GM21576 (cell line): ENCODE data around the gene GINS2.

Experiments used
- ATAC-seq: cut with Tn5 transposase; IDR thresholded peaks from one replicate; pipeline ENCODE4 v1.9.1; 2021; ENCODE audit warnings: mild to moderate bottlenecking, moderate library complexity; ENCODE audit not compliant: unreplicated experiment

GINS2 gene

DNA sequence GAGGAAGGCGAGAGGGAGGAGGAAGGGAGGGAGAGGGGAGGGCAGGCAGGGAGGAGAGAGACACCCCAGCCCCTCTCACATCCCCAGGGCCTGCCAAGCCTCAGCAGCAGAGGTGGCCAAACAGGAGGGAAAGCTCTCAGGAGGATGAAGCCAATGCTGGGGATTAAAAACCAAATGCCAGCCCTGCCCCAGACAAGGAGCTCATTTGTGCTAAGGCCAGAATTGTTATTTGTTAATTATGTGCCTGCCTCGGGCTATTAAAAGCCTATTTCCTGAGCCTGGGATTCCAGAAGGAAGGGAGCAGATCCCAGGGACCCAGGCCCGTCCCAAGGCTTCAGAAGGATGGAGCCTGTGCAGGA, 27.9 kb upstream of the GINS2 start:
- no peak for ATAC-seq

DNA sequence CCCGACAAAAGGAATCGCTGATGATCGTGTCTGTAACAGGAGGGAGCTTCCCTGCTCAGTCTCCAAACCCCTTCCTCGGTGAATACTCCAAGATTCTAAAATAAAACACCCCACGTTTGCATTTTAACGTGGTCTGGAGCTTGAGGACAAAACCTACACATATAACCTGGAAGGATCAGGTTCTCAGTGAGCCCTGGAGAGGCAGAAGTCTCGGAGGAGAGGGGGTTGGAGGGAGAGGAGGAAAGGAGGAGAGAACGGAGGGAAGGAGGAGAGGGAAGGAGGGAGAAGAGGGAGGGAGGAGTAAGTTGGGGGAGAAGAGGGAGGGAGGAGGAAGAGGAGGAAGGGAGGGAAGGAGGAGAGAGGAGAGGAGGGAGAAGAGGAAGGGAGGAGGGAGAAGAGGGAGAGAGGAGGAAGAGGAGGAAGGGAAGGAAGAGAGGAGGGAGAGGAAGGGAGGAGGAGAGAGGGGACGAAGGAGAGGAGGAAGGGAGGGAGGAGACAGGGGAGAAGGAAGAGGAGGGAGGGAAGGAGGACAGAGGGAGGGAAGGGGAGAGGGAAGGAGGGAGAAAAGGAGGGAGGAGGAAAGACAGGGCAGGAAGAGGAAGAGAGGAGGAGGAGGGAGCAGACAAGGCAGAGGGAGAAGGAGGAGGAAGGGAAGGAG, 27.4 kb upstream of the GINS2 start:
- ATAC-seq = no peak

DNA sequence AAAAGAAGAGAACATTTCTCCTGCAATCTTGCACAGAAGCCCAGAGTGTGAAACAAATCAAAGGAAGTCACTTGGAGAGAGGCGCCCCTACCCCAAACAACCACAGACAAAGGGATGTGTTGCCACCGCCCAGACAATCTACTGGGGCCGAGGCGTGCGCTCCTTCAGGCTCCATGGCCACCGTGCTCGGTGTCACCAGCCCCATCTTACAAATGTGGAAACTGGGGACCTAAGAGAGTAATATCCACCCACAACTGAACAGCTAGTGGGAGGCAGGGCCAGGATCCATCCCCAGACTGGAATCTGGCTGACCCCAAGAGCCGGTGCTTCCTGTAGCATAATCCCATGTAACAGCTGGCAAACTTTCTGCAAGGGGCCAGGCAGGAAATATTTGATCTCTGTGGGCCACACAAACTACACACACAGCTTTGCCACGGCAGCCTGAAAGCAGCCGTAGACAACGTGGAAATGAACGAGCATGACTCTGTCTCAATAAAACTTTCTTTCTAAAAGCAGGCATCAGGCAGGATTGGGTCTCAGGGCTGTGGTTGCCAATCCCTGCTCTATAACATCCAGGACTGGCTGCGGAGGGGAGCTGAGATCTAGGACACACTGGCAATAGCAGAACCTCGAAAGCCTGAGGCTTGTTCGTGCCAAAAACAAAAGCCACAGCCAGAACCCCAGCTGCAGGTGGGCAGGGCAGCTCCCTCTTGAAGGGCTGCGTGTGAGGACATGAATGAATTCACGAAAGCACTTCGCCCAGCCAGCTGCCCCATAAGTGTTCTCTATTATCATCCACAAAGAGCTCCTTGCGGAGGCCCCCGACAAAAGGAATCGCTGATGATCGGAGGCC, 26.6 kb upstream of the GINS2 start:
- no peak for ATAC-seq

DNA sequence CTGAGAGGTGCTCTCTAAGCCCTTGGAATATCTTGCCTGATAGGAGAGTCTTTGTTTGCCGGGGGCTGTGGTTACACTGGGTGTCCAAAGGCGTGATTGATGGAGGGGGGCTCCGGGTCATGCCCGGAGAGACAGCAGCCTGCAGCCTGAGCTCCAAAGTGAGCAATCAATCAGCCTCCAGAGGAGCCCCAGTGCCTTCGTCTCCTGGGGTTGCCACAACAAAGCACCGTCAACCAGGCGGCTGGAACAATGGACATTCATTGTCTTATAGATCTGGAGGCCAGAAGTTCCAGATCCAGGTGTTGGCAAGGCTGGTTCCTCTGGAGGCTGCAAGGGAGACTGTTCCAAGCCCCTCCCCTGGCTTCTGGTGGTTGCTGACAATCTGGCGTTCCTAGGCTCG, 24.0 kb upstream of the GINS2 start:
- ATAC-seq = no peak

DNA sequence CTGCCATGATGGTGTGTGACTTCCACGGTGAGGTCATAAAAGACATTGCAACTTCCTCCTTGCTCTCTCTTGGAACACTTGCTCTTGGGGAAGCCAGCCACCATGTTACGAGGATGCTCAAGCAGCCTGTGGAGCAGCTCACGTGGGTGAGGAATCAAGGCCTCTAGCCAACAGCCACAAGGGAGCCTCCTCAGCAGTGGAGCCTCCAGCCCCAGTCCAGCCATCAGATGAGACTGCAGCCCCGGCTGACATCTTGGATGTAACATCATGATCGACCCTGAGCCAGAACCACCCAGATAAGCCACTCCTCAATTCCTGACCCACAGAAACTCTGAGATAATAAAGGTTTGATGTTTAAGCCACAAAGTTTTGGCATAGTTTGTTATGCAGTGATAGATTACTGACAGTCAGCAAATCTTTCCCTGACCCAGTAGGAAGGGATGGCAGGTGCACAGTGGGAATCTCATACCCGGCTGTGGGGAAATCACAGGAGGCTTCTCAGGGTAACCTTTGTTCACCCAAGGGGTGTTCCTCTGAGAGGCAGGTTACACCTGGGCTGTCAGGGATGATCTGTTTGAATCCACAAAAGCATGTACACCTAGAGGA, 23.3 kb upstream of the GINS2 start:
- no peak for ATAC-seq

DNA sequence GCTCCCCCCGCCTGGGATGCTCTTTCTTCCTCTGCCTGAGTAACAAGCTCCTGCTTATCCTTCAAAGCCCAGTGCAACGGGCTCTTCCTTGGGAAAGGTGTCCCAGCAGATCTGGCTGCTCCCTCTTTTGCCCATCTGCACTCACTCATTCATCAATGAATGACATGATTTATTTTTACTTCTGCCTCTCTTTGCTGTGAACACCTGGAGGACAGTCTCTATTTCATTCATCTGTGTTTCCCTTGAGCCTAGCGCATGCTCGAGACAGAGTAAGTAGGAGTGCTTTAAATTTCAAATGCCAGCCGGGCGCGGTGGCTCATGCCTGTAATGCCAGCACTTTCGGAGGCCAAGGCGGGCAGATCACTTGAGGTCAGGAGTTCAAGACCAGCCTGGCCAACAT, 22.0 kb upstream of the GINS2 start:
- no peak for ATAC-seq

DNA sequence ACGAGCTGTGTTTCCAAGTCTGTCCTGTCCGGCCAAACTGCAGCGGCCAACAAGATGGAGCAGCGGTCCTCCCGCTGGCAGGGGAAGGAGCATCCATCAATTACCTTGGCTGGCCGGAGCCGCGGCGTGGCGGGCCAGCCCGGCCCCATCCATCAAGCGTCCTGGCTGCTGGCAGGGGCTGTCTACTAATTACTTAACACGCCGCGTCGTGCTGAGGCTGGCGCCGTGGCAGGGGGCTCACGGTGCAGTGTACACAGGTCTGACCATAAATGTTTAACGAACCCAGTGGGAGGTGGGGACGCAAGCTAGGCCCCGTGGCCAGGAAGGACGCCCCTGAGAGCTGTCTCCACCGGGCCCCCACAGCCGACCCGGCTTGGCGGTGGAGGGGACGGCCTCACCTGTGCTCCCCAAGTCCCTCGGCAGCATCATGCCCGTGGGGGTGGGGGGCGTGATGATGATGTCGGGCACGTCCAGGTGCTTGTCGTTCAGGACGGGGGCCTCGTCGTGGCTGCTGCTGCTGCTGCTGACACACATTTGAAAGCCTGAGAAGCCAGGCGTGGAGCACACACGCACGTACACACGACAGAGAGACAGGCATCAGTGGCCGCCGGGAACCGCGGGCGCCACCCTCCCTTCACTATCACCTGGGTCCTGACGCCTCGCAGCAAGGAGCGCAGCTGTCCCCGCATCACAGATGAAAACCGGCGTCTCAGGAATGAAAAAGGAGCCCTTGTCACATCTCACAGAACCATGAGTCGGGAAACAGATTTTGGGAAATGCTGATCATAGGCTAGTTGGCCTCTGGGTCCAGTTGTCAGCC, 21.2 kb upstream of the GINS2 start:
- no peak for ATAC-seq

DNA sequence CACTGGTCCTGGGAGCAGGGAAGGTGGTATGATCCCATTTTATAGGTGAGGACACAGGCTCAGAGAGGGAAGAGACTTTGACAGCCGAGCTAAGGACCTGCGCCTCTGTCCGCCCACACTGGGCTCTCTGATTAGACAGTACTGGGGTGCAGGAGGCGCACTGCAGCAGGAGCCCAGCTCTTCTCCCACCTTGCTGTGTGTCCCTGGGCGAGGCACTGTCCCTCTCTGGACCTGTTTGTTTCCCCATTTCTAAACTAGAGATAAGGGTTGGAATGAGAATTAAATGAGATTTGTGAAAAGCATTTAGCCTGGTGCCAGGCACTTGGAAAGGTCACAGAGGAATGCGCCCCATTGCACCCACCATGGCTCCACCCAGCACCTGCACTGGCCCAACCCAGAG, 19.6 kb upstream of the GINS2 start:
- no peak for ATAC-seq

DNA sequence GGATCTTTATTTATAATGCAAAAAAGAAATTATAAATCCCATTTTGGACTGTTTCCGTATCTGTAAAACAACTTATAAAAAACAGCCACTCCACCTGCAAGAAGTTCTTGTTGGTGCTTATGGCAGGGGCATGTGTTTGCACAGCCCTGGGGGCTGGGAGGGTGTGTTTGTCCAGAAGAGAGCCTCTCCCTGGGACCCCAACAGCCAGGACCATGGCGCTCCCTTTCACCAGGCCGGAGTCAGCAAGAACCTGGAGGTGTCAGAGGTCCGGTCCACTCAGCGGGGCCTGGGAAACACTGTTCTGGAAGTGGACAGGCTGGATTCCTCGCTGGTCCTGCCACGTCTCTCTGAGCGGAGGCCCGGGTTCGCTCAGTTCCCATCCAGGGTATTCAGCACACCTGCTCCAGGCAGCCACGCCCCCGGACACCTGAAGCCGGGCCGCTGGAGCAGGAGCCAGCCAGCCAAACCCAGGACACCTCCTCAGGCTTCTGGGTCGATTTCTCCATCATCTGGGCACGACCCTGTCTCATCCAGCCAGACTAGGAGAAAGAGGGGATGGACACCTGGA, 18.9 kb upstream of the GINS2 start:
- no peak for ATAC-seq

DNA sequence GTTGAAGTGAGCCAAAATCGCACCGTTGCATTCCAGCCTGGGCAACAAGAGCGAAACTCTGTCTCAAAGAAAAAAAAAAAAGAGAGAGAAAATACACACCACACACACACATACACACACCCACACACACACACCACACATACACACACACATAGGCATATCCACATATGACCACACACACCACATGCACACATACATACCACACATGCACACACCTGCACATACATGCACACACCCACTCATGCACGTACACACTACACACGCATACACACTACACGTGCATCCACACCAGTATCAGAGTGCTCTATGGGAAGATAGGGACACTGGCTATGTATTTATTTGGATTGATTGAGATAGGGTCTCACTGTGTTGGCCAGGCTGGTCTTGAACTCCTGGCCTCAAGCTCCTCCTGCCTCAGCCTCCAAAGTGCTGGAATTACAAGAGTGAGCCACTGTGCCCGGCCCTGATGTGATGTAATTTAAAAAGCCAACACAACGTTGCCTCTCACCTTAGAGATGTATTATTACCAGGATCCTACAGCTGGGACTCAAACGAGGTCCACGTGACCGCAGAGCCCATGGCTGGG, 17.8 kb upstream of the GINS2 start:
- ATAC-seq = no peak

DNA sequence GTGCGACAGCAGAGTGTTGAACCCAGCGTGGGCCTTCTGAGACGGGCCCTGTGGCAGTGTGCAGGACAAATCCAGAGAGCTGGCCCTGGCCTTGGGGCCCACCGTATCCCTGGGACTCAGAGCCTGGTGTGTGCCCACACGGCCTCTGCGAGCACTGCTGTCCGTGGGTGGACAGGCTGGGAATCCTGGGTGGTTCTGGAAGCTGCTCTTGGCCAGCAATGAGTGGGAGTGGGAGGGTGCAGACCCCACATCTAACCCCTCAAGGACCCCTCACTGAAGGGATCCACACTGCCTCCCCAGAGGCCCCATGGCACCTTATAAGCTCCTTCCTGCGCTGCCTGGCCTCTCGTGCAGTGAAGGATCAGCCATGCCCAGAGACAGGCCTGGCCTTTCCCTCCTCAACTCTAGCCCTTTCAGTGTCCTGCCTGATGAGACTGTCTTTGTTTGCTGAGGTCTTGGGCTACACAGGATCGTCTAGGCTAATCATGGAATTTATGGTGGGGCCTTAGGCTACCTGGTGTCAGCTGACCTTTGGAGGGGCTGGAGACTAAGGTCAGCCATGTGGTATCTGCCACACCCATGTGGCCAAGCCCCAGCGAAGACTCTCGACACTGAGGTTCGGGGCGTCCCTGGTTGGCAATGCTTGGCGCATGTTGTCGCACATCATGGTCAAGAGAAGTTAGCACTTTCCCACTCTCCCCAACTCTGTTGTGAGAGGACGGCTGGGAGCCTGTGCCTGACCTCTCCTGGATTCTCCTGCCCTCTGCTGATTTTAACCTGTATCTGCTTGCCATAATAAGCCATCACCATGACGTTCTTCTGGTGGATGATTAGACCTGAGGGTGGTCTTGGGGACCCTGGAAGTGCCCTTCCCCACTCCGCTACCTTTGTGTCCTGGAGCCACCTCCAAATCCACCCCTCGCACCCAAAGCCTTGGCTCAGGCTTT, 16.4 kb upstream of the GINS2 start:
- ATAC-seq = no peak

DNA sequence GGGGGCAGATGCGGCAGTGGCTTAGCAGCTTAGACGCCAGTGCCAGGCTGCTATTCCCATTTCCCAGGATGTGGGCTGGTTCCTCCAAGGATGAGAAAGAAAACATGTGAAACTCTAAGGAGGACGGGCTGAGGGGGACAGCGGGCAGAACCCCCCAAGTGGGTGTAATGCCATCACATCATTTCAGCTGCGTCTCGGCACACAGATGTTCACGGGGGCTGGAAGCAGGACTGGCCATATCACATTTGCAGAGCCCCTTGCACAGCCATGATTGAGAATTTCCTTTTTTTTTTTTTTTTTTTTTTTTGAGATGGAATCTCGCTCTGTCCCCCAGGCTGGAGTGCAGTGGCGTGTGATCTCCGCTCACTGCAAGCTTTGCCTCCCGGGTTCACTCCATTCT, 15.3 kb upstream of the GINS2 start:
- no peak for ATAC-seq

DNA sequence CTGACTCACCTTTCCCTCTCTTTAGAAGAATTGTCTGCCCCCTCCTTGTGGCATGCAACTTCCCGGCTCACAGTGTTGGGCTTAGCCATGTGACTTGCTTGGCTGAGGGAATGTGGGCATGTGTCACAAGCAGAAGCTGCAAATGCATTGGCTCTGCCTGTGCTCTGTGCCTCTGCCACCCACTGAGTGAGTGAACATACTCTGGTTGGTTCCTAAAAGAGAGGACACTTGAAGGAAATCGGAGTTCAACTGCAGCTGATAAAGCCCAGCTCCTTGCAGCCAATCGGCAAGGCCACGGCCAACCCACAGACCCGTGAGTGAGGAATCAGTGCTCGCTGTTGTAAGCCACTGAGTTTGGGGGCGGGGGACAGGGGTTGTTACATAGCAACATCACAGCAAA, 10.9 kb upstream of the GINS2 start:
- no peak for ATAC-seq

DNA sequence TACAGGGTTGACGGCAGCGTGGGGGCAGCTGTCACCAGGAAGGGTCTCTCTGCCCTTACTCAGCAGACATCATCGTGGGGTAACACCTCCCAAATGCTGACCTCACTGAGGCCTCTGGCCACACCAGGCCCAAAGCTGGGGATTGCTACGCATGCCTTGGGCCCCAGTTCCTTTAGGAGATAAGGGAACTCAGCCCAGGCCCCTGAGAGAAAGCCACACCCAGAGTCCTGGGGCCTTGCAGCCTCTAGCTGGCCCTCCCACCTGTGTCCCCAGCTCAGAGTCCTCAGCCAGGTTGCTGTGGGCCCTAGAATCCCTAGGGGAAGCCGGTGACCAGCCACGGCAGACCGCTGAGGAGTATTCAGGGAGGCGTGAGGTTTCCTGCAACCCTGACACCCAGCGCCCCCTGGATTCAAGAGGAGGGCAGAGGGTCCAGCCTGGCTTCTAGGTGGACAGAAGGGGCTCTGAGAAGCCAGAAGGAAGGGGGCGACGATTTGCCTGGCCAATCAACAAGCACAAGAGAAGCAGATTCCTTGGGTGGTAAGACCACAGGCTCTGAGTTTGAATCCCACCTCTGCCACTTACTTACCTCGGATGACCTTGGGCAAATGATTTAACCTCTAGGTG, 10.3 kb upstream of the GINS2 start:
- no peak for ATAC-seq

DNA sequence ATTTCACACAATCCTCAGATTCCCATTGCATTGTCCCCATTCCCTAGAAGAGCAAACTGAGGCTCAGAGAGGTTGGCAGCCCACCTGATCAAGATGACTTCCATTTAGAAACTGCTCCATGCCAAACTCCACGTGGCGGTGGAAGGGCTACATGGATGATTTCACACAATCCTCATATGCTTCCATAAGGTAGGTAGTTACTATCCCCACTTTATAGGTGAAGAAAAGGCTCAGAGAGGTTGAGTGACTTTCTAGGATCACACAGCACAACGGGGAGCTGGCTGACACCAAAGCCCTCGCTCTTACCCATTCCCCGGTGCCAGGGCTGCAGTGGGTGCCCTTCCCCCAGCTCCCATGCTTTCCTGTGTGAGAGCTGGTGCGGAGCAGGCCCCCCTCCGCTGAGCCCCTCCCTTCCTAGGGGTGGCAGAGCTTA, 9.7 kb upstream of the GINS2 start:
- ATAC-seq = no peak

DNA sequence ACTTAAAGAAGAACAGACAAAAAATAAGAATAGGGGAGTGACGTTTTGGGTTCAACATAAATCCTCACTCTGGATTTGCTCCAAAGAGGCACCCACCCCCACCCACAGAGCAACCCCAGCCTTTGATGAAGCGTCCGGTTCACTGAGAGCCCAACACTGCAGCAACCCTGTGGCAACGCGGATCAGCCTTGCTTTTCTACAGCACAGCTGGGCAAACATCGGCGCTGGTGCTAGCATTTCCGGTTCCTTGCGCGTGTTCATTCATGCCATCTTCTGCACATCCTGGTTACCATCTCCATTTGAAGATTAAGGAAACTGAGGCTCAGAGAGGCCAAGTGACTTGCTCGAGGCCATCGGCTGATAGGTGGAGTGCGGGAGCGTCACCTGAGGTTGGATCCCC, 8.7 kb upstream of the GINS2 start:
- ATAC-seq = no peak

DNA sequence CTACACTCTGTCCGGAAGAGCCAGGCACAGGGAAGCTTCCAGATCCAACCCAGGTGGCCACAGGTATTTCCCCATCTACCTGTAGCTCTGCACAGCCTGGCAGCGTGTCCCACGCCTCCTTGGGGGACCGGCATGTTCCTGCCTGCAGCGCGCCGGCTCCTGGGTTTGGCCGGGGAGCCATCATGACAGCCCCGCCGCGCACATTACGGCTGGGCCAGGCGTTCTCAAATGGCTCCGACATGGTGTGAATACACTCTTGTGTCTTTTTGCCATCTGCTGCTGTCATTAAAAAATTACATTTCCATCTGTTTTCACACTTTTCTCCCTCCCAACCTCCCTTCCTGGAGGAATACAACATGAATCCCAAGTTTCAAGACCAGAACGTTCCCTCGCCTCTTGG, 8.0 kb upstream of the GINS2 start:
- ATAC-seq = no peak

DNA sequence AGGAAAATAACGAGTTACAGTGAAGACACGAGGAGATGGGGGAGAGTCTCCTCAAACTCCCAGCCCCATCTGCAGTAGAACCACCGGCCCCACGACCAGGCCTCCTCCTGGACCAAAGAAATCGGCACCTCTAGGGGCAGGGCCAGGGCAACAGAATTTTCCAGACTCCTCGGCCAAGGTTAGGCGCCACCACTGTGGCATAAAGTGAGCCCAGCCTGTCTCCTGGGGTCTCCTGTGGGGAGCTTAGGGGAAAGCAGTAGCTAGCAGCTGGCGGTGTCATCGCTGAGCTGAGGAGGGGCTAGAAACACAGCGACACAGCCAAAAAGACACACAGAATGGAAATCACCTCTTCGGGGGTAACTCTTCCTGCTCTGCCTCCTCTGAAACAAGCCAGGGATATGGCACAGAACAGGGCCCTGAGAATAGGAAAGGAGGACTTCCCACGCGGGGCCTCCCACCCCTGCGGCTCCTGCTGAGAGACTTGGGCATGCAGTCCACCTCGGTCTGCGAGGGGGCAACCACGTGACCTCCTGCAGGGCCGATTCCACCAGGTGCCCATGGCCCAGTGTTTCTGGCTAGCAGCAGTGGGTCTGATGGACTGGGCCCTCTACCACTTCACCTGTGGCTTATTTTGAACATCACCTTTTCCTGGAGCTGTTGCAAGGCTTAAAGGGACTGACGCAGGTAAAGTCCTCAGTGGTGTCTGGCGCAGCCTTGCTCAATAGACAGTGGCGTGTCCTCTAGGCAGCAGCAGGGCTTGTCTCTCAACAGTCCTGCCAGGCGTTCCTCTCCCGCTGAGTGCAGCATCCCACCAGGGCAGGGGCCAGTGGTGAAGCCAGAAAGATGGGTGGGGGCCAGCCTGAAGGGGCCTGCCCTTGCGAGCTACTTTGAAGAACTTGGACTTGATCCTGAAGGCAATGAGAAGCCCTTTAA, 6.7 kb upstream of the GINS2 start:
- no peak for ATAC-seq
